IMR-90 (cell line): ENCODE measurements around the gene STPG4.

ENCODE experiments used
- CTCF ChIP-seq: conservative IDR thresholded peaks from 2 replicates; pipeline ENCODE4 v1.5.1; 2012; ENCODE audit warnings: mild to moderate bottlenecking, low read depth, low read length, improper control_type of control experiment
- MAFK ChIP-seq: IDR thresholded peaks from 2 replicates; pipeline ENCODE4 v1.6.1; 2012; ENCODE audit warnings: low read depth, low read length, improper control_type of control experiment
- POLR2A ChIP-seq: IDR thresholded peaks from 2 replicates; pipeline ENCODE4 v1.6.1; 2012; ENCODE audit warnings: mild to moderate bottlenecking, low read depth, low read length
- SMC3 ChIP-seq: fragments of 150-350 bp; IDR thresholded peaks from 2 replicates; pipeline ENCODE4 v1.6.1; 2016; ENCODE audit warnings: low read depth, mild to moderate bottlenecking, antibody characterized with exemption, low read length, moderate library complexity

GRCh38 chr2:47093626-47094025 lies 61.5 kb downstream of the STPG4 start:
- TF ChIP-seq MAFK (no peak), SMC3 (no peak), CTCF (no peak), POLR2A (no peak)
